ENCODE results near the gene MARCO.
"Not testable (repeated sequence)": the region's sequence is repeated elsewhere in the genome, so short reads cannot be mapped to it uniquely, and the experiment has no call there.

MARCO gene

DNA sequence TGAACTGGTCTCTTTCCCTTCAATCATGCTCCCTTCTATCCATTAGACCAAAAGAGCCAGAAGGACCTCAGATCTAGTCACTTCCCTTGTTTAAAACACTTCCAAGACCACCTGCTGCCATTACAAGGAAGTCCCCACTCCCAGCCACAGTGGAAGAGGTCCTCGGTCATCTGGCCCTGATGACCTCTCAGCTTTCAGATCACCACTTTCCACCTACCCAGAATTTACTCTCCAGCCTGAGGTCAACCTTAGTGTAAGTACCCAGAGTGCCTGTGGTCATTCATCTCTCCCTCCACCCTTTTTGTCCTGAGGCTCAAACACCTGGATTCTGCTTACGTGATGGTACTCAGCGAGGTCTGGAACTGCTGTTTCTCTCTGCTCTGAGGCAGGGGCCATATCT lies 67.1 kb downstream of the MARCO start:
- no peak for DNase-seq

DNA sequence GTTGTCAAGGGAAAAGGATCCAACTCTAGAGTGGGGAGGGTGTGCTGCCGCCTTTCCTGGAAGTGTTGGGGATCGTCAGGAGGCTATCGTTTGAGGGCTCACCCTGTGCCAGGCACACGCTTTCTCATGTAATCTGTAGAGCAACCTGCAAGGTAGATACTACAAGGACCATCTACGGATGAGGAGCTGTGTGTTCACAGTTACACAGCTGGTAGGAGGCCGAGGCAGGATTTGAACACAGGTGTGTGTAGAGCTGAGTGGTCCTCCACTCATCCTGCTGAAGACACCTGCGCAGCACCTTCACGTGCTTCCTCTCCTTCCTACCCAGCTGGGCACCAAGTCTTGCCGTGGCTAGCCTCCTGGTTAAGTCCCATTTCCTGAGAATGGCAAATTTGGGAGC lies 68.3 kb downstream of the MARCO start:
- no peak for DNase-seq

DNA sequence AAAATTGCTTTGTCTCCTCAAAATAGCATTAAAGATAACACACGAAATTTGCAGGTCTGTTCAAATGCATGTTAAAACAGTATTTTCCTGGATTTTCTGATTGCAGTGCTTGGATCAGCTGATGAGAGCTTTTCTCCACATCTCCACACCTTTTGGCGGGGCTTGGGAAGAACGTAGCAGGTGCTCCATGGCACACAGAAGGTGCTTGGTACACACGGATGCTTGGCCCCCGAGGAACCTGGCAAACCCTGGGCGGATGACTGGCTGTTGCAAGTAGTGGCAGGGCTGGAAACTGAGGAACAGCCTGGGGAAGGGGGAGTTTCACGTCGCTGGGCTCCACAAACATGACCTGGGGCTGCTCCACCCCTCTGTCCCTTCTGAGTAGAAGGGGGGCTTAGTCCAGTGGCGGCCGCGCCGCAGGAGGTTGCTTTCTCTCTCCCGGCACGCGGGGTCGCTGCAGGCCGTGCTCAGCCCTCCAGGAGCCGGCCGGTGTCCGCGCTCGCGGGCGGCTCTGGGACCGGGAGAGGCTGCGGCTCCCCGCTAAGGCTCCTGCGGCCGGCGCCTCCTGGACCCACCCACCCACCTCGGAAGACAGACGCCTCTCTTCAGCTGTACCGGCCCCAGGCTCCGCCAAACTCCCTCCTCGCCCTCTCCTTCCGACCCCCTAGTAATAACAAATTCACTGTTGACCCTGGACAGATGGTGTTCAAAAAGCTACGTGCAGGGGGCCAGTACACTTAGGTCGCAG lies 69.3 kb downstream of the MARCO start:
- DNase-seq: peak; percentile 1

DNA sequence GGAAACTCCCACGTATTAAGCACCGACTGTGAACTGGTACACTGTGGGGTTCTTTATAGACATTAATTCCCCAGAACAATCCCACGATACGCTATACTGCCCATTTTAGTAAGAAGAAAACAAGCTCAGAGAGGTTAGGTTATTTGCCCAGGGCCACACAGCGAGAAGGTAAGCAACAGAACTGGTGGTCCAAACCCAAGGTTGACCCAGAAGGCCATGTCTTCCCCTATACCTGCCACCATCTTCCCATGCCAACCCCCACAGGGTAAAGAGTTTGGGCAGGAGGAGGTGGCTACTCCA lies 69.9 kb downstream of the MARCO start:
- no peak for DNase-seq

DNA sequence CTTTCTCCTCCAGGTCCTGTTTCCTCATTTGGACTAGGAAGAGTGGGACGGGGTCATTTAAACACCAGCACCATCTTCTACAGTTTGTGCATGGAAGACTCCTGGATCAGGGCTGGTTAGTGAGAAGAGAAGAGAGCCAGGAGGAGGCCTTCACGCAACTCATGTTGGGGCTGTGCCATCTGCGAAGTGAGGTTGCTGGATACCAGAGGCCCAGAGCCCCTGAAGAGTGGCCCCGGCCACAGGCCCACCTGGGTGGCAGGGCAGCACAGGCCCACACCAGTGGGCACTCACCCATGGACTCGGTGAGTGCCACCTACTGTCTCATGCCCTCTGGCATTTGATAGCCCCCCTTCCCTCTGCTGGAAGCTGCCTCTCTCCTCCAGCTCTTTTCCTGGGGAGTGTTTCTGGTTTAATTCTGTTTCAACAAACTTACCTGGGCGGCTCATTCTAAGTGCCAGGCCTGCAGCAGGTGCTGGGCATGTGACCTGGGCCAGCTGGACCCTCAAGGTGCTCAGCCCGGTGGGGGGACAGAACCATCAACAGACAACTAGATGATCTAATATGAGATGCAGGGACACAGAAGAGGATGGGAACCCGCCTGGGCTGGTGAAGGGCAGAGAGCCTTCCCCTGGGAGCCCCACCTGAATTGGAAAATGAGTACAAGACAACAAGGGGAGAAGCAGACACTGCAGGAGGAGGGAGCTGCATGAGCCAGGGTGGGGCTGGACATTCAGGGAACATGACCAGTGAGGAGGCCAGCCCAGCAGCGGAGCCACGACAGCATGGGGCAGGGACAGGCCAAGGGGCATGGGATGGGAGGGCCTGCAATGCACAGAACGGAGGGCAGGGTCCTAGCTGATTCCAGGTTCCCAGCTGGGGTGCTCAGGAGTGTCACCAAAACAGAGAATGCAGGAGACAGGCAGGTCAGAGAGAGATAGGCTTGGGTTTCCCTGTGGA lies 70.6 kb downstream of the MARCO start:
- DNase-seq: no peak

DNA sequence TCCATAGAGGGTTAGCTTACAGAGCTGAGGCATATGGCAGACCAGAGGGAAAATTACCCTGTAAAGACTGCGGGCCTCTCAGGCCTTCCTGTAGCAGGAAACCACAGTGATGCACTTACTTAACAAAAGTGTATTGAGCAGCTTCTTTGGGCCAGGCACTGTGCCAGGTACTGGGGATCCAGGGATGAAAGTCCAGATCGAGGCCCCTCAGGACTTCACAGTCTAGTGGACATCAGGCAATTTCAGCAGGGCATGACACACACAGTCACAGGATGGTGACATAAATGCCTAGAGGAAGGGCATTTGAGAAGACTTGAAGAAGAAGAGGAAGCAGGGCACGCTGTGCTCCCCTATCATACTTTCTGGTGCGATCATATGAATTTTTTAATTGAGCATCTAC lies 71.7 kb downstream of the MARCO start:
- DNase-seq: no peak

DNA sequence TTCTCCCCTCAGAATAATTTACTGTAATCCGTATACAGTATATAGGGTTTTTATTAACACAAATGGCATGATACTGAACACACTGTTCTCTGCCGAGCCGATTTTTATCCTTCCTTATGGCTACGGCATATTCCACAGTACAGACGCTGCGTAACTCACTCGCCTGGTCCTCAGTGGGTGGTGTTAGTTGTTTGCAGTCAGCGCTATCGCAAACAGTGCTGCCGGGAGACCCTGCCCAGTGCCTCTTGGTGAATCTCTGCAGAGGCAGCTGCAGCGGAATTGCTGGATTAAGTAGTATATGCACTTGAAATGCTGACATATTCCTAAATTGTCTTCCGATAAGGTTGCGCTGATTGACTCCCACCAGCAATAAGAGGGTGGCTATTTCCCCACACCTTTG lies 73.9 kb downstream of the MARCO start:
- peak; percentile 27 for DNase-seq

DNA sequence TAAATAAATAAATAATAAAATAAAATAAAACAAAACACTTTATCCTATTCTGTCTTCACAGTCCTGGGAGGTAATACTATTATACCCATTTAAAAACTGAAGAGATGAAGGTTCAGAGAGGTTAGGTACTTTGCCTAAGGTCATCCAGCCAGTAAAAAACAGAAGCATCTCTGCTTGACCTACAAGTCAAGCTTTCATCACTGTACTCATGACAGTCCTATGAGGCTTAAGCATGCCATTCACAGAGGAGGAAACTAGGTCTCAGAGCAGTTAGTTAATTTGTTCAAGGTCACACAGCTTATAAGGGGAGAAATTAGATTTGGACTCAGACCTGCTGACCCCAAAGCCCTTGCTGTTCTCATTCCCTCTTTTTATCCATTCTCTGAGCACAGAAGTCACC lies 77.5 kb downstream of the MARCO start:
- DNase-seq: no peak

DNA sequence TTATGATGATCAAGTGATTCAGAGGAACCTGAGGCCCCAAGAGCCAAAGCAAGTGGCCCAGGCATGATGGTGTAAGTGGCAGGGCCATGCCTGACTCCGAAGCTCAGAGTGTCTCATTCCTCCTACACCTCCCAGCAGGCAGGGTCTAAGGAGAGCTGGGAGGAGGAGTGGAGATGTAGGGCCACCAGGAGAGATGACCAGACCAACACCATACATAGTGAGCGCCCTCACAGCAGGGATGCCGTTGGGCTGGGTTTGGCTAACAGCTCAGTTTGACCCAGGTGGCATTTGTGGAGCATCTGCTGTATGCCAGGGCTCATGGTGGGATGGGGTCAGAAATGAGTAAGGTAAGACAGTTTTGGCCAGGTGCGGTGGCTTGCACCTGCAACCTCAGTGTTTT lies 80.7 kb downstream of the MARCO start:
- no peak for DNase-seq

DNA sequence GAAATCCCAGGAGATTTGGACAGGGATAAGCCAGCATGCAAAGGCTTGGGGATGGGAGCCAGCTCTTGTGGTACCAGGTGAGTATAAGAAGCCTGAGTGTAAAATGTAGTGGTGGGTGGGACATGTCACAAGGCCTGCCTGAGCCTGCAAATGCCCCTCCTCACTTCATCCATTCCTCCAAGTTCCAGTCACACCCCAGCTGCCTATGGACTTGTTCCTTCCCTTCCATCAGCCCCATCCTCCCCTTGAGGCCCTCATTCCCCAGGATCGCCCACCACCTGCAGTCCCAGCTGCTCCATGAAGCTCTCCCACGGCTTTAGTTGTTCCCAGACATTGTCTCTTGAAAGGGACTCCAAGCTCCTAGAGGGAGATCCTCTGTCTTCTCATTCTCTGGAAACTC lies 81.5 kb downstream of the MARCO start:
- no peak for DNase-seq

DNA sequence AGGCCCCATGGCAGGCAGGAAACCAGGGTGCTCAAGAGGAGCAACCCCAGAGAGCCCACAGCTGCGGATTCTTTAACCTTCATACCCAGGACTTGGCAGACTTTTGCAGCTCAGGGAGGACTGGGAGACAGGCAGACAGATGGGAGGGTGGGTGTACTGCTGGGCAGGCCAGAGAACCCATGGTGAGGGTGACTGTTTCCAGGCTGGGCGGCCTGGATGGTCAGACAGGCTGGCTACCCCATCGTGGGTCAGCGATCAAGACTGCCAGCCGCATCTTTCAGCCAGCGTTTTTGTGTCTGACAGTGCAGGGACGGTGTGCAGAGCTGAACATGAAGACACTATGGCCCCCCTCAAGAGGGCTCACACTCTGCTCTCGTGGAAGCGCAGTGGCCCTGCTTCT lies 82.2 kb downstream of the MARCO start:
- DNase-seq: no peak

DNA sequence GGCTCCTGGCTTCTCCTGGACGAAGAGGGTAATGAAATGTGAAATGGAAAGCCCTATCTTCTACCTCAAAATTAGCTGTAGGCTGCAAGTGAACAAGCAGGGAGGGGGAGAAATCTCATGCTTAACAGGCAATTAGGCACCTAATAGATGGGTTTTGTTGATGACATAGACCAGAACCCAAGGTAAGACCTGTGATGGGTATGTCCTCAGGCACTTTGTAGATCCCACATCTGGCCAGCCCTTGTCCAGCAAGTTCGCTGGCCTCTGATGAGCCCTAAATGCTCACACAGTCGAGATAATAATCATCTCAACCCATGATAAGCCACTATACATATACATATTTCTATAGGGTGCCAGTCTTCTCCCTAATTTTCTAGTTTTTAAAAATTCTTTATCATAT lies 82.6 kb downstream of the MARCO start:
- DNase-seq: no peak

DNA sequence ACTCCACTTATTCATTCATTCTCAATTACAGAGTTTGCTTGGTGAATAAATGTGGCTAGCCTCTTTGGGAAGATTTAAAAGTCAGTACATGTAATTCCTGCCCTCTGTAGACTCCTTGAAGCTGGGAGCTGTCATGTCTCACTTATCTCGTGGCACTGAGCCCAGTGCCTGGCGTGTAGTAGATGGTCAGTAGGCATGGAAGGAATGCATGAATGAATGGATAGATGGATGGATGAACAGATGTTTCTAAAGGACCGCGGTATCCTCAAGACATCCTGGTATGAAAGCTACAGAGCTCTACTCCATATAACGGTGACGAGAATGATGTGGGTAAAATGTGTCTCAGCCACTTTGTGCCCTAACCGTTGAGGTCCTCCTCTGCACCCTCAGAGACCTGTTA lies 83.0 kb downstream of the MARCO start:
- DNase-seq: no peak

DNA sequence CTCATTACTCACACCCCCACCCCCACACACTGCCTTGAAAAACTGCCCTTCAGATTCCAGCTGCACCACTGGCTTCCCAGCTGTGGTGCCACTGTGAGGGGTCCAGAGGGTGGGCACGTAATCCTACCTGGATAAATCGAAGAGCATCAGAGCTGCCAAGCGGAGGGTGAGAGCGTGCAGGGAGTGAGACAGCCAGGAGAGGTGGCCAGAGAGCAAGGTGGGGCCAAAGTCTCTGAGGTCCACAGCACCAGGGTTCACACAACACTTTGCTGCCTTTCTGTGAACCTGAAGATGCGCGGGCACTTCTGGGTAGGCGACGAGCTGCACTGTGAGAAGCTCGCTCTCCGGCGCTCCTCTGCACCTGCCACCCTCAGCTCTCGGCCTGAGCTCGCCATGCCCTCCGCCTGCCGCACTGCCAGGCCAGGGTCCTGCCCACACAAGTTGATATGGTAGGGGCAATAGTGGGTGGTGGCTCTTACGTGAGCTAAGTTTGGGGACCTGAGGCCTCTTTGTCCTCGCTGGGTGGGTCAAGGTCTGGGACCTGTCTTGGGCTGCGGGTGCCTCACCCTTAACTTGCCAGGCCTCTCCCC lies 83.9 kb downstream of the MARCO start:
- DNase-seq: no peak

DNA sequence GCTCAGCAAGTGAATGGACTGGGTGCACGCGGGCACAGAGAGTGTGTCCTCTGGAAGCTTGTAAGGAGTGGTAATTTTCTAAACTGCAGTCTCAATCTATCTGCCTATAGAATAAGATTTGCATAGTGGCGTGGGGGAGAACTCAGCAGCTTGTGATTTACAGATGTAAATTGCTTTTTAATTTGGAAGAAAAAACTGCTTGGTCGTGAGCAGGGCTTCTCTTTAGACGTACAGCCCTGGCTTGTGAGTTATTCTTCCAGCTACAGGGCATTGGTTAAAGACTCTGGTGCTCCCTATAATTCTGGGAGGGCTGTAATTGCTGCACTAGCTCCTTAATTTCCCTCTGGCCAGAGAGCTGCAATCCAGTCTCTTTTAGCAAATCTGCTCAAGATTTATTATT lies 84.9 kb downstream of the MARCO start:
- DNase-seq: no peak

DNA sequence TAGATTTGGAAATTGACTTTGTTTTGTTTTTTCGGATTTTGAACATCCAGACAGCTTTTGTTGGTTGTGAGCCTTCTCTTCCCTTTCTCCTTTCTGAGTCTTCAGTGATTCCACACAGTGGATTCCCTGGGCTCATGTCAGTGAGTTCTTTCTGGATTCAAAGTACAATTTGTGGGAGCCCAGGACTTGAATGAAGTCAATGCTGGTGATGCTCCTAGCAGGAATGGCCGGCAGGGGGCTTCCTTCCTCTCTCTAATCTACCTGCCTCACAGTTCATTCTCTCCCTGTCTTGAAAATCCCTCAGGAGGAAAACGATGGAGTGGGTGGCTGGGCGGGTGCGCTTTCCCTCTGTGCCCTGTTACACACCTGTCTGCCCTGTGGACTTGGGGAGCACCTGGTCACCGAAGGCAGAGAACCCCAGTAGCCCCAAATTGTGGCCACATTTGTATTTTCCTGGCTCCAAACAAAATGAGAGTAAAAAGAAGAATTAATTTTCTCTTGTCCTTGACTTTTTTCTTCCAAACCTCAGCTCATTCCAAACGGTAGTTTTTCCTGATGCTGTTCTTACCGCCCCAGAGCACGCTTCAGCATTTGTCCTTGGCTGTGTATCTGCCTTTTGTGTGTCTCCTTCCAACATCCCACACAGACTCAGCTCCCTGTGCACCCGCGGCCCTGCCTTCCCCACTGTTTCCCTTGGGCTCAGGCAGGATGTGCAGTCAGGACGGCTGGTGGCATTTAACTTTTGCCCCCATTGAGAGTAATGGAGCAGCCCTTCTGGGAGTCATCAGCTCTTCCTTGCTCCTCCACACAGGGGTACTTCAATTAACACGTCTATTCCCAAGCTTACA lies 86.6 kb downstream of the MARCO start:
- DNase-seq: peak; percentile 4

DNA sequence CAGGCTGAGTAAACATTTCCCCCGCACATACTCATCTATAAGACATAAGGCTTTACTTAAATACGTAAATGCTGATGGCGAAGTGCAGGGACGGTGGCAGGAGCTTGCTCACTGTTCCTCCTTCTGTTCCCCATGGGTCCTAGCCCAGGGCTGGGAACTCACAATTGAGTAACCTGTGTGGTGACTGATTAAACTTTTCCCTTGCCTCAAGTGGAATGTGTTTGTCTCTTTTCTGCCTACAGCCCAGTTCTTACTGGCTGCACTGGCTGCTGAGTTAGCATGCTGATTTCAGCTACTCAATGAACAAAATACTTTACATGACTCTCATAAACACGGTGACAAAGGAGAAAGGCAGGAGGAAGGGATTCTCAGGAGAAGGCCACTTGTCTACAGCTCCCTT lies 87.3 kb downstream of the MARCO start:
- no peak for DNase-seq

DNA sequence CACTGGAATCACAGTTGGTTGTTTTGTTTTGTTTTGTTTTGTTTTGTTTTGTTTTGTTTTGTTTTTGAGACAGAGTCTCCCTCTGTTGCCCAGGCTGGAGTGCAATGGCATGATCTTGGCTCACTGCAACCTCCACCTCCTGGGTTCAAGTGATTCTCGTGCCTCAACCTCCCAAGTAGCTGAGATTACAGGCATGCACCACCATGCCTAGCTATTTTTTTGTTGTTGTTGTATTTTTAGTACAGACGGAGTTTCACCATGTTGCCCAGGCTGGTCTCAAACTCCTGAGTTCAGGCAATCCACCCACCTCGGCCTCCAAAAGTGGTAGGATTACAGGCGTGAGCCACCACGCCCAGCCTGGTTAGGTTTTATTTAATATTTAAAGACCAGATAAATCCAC lies 95.9 kb downstream of the MARCO start:
- DNase-seq: not testable (repeated sequence)

DNA sequence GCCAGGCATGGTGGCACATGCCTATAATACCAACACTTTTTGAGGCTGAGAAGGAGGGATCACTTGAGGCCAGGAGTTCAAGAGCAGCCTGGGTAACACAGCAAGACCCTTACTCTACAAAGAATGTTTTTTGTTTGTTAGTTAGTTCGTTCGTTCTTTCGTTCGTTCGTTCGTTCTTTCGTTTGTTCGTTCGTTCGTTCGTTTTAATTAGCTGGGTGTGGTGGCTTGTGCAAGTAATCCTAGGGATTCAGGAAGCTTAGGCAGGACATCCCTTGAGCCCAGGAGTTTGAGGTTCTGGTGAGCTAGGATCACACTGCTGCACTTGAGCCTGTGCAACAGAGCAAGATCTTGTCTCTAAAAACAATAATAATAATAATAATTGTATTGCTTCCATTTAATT lies 98.7 kb downstream of the MARCO start:
- no peak for DNase-seq
